Stimulated activated CD4-positive, alpha-beta T cell treated with anti-CD3 and anti-CD28 coated beads, Interleukin-4, amount 100 ng/mL, for 24 hours (primary cell): ENCODE measurements around the gene GATA6.
"Not testable (repeated sequence)": the region's sequence is repeated elsewhere in the genome, so short reads cannot be mapped to it uniquely, and the experiment has no call there.

ENCODE experiments used
- DNase-seq: peaks from one replicate; pipeline ENCODE4 v3.0.0-alpha.2; 2020

GATA6 gene

DNA sequence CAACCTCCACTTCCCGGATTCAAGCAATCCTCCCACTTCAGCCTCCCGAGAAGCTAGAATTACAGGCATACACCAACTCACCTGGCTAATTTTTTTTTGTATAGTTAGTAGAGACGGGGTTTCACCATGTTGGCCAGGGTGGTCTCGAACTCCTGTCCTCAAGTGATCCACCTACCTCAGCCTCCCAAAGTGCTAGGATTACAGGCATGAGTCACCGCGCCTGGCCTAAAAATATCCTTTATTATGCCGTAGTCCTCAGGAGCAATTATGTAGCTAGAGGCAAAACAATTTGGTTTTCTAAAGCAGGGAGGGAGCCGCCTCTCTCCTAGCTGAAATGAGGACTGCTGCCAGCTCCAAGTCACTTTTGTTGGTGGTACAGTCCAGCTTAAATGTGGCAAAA lies 15.2 kb downstream of the GATA6 start:
- not testable (repeated sequence) for DNase-seq

DNA sequence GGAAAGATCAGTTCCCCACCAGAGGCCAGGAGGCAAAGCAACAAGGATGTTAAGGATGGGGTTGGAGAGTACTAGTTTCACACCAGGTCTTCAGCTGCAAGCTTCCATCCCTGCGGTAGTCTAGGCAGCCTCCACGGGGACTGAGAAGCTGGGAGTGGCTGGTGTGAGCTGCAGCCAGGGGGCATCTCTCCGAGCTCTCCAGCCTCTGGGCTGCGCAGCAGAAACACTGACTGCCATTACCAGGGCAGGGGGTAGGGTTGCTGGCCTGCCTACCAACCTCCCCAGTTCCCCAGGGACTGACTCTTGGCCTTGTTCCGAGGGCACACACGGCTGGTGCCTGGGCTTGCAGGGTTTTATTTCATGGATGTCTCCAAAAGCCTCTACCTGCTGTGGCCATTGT lies 15.9 kb downstream of the GATA6 start:
- DNase-seq: no peak

DNA sequence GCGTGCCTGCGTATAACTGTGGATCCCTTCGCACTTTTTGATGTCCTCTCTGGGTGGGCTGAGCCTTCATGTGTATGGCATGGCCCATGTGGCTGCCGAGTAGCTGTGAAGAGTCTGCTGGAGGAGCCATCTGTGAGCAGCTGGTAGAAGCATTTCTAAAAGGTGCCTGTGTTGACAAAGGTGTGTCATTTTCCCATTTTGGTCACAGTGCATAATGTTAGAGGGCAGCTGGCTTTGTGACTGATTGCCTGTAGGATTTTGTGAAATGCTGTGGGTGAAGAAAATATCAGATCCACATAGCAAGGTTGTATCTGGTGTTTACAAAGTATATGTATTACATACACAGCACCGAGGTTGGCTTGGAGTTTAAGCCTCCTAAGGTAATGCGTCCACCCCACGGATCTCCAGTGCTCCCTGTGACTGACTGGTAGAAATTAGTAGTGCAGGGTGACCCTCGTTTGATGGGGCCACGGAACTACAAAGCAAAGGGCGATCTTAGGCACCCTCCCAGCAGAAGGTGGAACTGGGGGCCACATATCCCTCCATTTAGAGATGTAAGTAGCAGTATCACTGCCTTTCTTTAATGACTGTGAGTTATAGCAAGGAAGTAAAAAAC lies 16.5 kb downstream of the GATA6 start:
- DNase-seq: no peak

DNA sequence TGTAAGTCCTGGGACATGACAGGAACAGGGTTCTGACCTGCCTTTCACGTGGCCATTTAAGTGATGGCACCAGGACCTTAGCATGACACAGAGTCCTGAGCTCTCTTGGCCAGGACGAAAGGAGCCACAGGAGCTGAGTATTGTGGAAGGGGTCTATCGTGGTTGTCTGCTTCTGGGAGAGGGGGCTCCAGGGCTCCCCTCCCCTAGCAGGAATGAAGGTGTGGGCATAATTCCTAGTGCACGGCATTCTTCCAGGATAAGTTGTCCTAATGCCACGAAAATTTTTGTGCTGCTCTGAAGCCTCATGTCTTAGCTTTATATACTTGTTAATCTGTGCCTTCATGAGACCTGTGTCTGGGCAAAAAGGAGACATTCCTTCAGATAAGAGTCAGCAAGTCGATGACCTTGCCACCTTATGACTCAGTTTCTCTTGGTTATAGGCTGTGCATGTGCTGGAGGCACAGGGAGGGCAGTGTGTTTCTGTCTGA lies 17.1 kb downstream of the GATA6 start:
- no peak for DNase-seq

DNA sequence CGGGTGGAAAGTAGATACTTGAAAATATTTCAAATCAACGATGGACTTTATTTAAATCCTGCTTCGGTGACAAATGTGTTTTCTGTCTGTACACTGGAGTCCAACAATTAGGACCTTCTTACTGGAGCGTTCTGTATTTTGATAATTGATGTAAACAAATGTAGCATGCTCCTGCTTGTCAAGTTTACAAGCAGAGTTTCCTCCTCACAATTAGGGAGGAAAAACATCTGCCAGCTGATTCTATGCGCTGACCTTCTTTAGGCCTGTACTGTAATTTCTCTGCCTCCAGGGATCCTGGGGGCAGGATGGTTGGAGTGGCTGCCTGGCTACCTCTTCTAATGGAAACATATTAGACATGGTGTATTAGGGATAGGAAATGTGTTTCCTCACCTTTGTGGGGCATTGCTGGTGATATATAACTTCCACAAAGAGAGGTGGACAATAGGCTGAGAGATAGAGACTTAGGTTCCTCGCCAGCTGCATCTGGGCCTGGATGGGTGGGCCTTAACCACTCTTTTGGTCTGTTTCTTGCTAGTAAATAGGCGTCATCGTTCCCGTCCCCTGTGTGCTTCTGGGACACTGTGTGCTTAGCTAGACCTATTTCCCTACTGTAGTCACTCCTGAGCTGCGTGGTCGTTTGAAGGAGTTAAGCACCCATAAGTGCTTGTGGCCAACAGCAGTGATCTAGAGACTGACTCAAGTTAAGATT lies 19.3 kb downstream of the GATA6 start:
- no peak for DNase-seq

DNA sequence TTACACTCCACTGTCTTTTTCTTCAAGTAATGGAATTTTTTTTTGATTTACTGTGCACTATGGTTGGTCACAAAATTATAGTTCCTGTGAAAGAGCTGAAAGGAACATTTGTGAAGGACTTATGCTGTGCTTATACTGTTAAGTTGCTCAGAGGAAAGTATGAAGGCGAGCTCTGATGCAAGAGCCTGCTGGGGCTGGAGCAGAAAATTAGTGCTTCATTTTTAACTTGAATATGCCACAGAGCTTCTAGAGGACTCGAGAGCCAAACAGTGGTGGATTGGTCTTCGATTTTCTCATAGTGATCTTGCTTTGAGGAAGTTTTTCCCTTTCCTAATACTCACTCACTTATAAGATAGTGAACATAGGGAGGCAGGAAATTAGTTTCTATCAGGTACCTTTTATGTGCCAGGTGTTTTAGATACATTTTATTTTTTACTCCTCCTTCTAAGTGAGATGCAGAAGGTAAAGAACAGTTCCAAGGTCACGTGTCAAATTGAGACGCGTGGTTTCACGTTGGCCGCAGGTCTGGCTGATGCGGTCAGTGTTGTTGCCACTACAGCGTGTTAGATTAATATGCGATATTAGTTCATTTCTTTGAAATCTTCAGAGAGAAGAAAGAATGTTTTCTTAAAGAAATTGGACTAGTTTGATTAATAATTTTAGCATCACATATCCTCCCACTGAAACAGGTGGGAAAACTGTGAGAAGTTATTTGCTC lies 20.2 kb downstream of the GATA6 start:
- DNase-seq: no peak

DNA sequence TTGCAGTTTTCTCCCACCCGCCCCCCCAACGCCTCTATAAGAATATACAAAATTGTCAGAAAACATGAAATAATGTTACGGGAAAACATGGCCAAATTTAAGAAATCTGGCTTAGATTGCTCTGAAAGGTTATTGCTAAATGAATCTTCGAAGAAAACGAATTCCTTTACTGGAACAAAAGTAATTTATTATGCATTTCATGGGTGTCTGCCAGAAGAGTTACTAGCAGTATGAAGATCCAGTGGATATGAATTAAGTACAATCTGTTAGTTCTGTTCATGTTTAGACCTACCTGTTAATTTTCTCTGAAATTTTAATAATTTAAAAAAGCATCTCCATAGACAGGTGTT lies 21.9 kb downstream of the GATA6 start:
- DNase-seq: no peak

DNA sequence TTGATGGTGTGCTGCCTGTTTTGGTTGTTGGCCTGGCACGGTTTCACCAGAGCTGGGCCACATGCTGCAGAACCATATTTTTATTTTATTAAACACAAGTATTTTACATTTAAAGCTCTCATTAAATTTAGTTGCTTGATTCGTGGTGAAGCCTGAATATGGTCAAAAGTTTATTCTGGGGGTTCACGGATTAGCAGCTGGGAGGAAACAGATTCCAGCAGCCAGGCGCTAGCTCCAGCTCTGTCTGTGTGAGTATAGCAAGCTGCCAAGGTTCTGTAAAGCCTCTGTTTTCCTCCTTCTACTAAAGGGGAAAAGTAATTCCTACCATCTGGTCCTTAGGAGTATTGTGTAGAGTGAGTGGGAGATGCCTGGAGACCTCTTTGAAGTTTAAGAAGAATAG lies 22.5 kb downstream of the GATA6 start:
- DNase-seq: no peak

DNA sequence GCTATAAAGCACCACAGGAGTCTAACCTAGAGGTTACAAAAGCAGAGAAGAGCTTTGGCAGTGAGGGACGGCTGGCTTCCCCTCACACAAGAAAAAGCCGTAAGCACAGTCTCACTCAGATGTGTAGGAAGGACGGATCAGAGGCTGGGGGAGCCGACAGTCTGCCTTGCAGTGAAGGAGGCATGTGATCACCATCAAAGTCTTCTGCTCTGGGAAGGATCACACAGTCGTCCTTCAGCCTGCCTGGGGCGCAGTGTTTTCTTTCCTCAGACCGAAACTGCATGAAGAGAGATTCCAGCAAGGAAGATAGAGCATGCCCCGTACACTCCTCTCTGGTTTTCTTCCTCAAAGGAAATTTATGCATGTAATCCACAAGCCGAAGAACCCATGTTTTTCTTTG lies 24.1 kb downstream of the GATA6 start:
- no peak for DNase-seq

DNA sequence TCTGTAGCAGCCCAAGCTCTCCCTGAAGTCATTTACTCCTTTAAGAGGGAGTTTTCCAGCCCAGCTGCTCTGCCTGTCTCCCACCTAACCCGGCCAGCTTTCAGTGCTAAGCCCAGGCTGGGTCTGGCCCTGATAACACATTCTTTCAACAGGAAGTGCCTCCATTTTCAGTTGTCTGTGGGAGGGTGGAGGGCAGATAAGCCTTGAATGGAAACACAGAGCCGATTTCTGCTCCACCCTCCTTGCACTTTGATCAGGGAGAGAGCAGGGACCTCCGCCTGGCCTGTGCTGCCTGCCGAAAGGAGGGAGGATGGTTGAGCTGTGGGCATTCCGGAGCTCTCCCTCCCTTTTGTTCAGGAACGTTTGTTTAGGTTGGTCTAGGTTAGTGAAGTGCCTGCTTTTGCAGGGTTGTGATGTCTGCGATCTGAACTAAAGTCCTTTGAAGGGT lies 24.8 kb downstream of the GATA6 start:
- no peak for DNase-seq

DNA sequence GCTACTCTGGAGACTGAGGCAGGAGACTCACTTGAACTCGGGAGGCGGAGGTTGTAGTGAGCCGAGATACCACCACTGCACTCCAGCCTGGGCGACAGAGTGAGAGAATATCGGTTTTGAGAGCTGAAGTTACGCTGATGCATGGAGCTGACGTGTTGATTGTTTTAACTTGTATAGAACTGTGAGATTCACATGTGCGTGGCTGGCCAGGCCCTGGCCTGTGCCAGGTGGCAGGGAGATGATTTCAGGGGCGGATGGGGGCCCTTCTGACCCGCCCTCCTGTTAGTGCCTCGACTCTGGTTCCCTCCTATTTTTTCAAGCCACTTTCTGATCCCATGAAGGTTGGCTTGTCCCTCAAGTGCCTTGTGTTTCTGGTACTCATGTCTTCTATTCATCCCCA lies 25.7 kb downstream of the GATA6 start:
- no peak for DNase-seq

DNA sequence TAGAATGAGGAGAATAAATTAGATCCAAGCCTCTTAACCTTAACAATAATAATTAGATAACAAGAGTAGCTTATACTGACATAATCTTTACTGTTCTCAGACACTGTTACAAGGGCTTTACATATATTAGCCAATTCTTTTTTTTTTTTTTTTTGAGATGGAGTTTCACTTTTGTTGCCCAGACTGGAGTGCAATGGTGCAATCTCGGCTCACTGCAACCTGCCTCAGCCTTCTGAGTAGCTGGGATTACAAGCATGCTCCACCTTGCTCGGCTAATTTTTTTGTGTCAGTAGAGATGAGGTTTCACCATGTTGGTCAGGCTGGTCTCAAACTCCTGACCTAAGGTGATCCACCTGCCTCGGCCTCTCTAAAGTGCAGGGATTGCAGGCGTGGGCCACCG lies 27.6 kb downstream of the GATA6 start:
- not testable (repeated sequence) for DNase-seq

DNA sequence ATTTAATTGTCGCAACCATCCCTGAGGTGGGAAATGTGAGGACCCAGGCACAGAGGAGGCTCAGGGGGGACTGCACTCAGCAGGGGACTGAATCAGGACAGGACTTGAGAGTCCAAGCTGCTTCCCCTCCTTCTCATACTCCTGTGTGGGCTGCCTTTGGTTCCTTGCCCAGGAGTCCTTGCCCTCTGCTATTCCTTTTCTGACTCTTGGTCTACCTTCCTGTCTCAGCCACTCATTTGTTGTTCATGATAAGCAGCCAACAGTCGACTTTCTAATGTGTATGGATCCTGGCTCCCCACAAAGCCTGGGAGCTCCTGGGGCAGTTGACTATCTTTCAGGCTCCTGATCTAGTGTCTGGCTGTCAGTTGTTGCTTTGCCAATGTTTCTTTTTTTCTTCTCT lies 28.3 kb downstream of the GATA6 start:
- DNase-seq: no peak

DNA sequence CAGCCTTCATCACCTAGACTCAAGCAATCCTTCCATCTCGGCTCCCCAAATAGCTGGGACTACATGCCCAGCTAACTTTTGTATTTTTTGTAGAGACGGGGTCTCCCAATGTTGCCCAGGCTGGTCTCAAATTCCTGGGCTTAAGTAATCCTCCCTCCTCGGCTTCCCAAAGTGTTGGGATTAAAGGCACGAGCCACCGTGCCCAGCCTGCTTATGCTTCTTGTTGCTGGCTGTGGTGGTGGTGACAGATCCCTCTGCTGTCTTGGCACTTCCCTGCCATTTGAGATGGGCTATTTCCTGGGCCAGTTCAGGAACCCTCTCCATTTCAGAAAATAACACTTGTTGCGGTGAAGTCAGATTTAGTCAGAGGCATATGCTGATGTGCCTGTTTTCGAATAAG lies 28.8 kb downstream of the GATA6 start:
- DNase-seq: no peak

DNA sequence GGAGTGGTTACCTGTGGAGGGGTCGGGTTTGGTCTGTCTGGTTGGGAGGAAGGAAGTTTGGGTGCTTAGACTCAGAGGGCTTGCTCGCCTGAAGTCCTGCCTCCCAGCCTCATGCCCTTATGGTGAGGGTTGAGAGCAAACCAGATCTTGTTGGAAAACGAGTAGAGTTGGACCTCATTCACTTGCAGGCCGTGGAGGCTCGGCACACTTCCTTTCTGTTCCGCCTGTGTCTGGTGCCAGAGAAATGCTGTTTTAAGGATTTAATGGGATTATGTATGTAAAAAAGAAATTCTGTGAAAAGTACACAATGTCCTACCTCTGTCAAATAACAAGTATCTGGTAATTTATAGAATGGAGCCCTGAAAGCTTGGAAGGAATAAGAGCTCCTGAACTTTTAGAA lies 29.6 kb downstream of the GATA6 start:
- no peak for DNase-seq

DNA sequence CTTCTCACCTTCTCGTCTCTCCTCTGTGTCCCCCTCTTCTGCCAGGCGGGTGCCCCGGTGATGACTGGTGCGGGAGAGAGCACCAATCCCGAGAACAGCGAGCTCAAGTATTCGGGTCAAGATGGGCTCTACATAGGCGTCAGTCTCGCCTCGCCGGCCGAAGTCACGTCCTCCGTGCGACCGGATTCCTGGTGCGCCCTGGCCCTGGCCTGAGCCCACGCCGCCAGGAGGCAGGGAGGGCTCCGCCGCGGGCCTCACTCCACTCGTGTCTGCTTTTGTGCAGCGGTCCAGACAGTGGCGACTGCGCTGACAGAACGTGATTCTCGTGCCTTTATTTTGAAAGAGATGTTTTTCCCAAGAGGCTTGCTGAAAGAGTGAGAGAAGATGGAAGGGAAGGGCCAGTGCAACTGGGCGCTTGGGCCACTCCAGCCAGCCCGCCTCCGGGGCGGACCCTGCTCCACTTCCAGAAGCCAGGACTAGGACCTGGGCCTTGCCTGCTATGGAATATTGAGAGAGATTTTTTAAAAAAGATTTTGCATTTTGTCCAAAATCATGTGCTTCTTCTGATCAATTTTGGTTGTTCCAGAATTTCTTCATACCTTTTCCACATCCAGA lies 31.3 kb downstream of the GATA6 start:
- no peak for DNase-seq

DNA sequence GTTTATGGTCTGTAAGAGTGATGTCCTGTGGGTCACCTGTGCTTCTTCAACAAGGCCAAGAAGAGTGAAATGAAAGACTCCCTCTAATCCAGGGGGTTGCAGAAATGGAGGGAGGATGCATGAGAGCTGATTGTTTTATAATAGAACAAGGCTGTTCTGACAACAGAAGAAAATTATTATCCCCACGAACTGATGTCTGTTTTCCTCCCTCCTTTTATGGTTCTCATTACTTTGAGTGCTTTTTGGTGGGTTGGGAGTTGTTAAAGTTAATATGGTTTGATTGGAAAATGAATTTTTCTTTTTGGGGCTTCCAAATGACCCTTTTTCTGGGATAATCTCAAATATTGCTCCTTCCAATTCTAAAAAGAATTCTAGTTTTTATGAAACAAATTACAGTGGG lies 33.6 kb downstream of the GATA6 start:
- no peak for DNase-seq

DNA sequence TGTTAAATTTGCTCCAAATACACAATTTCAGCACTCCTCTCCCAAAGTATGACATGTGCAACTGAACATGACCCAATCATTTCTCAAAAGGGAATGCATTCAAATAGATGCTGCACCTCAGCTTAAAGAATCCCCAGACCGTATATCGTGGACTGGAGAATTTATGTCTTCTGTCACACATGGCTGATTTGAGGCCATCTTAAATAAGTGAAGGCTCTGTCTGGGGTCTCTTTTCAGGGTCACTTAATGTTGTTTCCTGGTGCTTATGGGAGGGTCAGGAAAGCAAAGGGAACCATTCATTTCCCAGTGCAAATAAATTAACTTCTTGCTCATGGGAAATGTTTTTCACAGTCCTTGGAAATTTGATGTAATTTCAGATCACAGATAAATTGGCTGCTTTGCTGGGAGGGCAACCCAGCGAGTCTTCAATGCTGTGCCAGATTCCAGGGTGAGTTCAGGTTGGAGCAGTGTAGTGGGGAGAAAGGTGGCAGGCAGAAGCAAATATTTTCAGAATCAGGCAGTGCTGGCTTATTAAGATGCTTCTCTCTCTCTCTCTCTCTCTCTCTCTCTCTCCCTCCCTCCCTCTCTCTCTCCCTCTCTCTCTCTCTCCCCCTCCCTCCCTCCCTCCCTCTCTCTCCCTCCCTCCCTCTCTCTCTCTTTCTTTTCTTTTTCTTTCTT lies 34.3 kb downstream of the GATA6 start:
- DNase-seq: no peak

DNA sequence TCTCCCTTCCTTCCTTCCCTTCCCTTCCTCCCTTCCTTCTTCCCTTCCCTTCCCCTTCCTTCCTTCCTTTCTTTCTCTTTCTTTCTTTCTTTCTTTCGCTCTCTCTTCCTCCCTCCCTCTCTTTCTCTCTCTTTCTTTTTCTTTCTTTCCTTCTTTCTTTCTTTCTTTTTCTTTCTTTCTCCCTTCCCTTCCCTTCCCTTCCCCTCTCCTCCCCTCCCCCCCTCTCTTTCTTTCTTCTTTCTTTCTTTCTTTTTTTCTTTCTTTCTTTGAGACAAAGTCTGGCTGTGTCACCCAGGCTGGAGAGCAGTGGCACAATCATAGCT lies 34.8 kb downstream of the GATA6 start:
- no peak for DNase-seq

DNA sequence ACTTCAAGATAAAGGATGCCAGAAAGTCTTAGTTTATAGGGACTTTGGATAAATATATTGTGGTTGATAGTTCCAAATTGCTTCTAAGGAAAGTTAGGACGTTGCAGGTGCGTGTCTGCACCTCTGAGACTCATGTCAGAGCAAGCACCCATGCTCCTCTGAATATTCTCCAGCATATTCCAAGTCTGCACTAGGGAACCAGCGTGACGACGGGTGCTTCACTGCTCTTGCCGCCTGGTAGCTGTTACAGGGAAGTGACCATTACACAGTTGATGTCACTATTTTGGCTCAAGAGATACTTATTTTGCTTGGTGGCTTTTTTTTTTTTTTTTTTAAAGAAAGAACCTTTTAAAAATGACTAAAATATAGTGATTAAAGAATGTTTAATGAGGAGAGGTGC lies 35.6 kb downstream of the GATA6 start:
- no peak for DNase-seq

DNA sequence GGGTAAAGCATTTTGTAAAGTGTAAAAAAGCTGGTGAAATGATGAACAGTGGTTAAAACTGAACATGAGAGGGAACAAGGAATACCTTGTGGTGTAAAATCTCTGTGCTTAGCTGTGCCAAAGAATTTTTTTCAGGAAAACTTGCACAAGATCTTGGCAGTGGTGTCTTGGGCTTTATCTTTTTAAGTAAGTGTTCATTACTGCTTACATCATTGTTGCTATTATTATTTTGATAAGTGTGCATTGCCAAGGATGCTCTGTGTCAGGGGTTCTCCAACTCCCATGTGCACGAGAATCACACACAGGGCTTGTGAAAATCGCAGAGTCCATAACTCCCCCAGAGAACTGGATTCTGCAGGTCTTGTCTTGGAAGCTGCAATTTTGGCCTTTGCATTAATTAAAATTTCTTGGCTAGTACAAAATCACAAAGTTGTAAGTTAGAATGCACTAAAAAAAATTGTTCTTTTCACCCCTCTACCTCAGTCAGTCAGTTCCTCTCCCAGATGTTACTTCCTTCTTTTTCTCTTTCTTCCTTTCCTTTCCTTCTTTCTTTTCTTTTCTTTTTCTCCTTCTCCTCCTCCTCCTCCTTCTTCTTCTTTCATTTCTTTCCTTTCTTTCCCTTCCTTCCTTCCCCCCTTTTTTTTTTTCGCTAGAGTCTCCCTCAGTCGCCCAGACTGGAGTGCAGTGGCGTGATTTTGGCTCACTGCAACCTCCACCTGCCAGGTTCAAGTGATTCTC lies 37.8 kb downstream of the GATA6 start:
- no peak for DNase-seq

DNA sequence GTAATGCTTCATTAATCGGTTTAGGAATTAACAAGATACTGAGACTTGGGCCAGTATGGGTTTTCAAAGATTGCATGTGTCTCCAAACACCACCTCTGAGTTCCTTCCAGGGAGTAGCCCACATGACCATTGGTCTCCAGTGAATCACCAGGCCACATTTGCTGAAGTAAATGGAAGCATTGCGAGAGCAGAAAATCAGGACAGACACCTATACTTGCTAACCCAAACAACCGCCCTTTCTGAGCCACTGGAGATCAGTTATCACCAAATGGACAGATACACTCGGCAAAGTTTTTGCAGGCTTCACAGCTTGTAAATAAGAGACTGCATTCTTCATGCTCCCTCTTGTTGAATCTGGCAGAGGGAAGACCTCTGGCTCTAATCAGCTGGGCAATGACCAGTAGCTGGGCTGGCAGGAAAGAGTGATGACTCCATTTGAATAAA lies 40.9 kb downstream of the GATA6 start:
- DNase-seq: no peak

DNA sequence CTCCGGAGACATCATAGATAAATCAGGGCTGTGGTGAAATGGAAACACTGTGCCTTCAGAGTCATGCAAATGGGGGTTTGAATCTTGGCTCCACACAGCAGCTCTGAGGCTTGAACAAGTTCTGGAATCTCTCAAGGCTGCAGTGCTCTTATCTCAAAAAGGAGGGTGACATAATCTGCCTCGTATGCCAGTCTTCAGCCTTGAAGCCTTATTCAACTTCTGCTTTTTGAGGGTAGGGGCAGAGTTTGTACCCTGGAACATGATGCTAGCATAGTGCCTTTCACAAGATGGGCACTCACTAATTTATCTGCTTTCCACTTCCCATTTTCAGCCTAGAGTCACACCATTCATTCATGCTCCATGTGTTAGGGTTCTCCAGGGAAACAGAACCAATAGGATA lies 42.3 kb downstream of the GATA6 start:
- DNase-seq: no peak
